C4-2B (cell line): ENCODE measurements around the gene COG5.
"Not testable (repeated sequence)": the region's sequence is repeated elsewhere in the genome, so short reads cannot be mapped to it uniquely, and the experiment has no call there.

Experiments
- H3K27ac ChIP-seq: fragments of 450-650 bp; 2 replicates; pipeline ENCODE4 v1.5.1; 2017
- ZFX ChIP-seq: fragments of 450-650 bp; IDR thresholded peaks from 2 replicates; pipeline ENCODE4 v1.6.1; 2017
- TF ChIP-seq, protein P1 (sequence below): fragments of 450-650 bp; conservative IDR thresholded peaks from 2 replicates; pipeline ENCODE4 v1.5.1; 2017; ENCODE audit warnings: mild to moderate bottlenecking

COG5 gene

DNA sequence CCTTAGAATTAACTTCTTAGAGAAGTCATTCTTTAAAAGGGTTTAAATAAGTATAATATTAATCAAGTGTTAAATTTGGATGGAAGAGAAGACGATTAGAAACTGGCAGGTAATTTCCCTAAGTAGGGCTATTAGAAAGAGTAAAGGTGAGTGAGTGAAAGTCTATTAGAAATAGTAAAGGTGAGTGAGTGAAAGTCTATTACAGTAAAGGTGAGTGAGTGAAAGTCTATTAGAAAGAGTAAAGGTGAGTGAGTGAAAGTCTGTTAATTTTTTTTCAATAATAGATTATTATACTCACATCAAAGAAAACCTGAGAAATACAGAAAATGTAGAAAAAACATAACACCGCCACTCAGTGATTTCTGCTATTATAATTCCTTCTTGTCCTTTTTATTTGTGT is 405.7 kb downstream of the COG5 start:
- TF ChIP-seq, protein P1, sequence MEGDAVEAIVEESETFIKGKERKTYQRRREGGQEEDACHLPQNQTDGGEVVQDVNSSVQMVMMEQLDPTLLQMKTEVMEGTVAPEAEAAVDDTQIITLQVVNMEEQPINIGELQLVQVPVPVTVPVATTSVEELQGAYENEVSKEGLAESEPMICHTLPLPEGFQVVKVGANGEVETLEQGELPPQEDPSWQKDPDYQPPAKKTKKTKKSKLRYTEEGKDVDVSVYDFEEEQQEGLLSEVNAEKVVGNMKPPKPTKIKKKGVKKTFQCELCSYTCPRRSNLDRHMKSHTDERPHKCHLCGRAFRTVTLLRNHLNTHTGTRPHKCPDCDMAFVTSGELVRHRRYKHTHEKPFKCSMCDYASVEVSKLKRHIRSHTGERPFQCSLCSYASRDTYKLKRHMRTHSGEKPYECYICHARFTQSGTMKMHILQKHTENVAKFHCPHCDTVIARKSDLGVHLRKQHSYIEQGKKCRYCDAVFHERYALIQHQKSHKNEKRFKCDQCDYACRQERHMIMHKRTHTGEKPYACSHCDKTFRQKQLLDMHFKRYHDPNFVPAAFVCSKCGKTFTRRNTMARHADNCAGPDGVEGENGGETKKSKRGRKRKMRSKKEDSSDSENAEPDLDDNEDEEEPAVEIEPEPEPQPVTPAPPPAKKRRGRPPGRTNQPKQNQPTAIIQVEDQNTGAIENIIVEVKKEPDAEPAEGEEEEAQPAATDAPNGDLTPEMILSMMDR, result no peak
- TF ChIP-seq ZFX, result no peak

GRCh38 chr7:107157091-107157490 is 406.6 kb downstream of the COG5 start:
- no peak for TF ChIP-seq ZFX
- TF ChIP-seq, protein P1, result no peak

More for the DNA sequence above, 405.7 kb downstream of the COG5 start:
- H3K27ac ChIP-seq, result no peak overlapping the region

DNA sequence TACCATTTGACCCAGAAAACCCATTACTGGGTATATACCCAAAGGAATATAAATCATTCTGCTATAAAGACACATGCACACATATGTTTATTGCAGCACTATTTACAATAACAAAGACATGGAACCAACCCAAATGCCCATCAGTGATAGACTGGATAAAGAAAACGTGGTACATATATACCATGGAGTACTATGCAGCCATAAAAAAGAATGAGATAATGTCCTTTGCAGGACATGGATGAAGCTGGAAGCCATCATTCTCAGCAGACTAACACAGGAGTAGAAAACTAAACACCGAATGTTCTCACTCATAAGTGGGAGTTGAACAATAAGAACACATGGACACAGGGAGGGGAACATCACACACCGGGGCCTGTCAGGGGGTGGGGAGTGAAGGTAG is 408.0 kb downstream of the COG5 start:
- H3K27ac ChIP-seq, result not testable (repeated sequence)

More at GRCh38 chr7:107157091-107157490, 406.6 kb downstream of the COG5 start:
- no peak overlapping the region for H3K27ac ChIP-seq

- no peak overlapping the region for H3K27ac ChIP-seq
- no peak for TF ChIP-seq ZFX
- TF ChIP-seq, protein P1, result no peak
Observed at GRCh38 chr7:107154826-107155225, 408.9 kb downstream of the COG5 start.

DNA sequence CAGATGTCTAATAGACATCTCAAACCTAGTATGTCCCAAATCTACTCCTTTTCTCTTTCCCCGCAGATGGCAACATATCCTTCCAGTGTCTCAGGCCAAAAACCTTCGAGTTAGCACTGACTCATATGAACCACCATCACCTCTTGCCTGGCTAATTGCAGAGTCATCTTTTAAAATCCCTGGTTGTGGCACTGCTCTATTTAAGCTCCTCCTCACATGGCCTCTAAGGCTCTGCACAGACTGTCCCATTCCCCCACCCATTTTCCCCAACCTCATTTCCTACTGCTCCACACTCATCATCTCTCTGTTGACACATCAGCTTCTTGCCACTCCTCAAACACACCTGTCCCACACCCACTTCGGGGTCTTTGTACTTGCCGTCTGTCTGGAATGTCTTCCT is 411.7 kb downstream of the COG5 start:
- no peak overlapping the region for H3K27ac ChIP-seq
- TF ChIP-seq, protein P1, result no peak
- TF ChIP-seq ZFX, result no peak
